Stomach smooth muscle (tissue), 2 donors: ENCODE results near the gene SPATA21.

Source experiments
- H3K27ac ChIP-seq: one replicate; pipeline ENCODE4 v1.7.0; 2013; ENCODE audit warnings: mild to moderate bottlenecking, low read length, inconsistent platforms
- H3K27me3 ChIP-seq, 2 donors: one replicate each; pipeline ENCODE4 v1.7.0; 2013; ENCODE audit warnings: low read length in 2 of 2; ENCODE audit not compliant: insufficient read depth in 2 of 2, control insufficient read depth in 1 of 2
- H3K36me3 ChIP-seq, 2 donors: one replicate each; pipeline ENCODE4 v1.7.0; 2013; ENCODE audit warnings: low read length in 2 of 2; ENCODE audit not compliant: control insufficient read depth in 2 of 2, insufficient read depth in 2 of 2
- H3K4me1 ChIP-seq: one replicate; pipeline ENCODE4 v1.7.0; 2013; ENCODE audit warnings: low read length; ENCODE audit not compliant: control insufficient read depth, insufficient read depth
- H3K4me3 ChIP-seq, 2 donors: one replicate each; pipeline ENCODE4 v1.7.0; 2013; ENCODE audit warnings: low read length in 2 of 2
- H3K9ac ChIP-seq, 2 donors: one replicate each; pipeline ENCODE4 v1.7.0; 2013; ENCODE audit warnings: low read length in 2 of 2, mild to moderate bottlenecking in 1 of 2
- H3K9me3 ChIP-seq, 2 donors: one replicate each; pipeline ENCODE4 v1.7.0; 2013; ENCODE audit warnings: low read length in 2 of 2; ENCODE audit not compliant: control insufficient read depth in 2 of 2
- donor health status: healthy.
- donor health status: Pancreatic carcinoma.

Gene SPATA21

DNA sequence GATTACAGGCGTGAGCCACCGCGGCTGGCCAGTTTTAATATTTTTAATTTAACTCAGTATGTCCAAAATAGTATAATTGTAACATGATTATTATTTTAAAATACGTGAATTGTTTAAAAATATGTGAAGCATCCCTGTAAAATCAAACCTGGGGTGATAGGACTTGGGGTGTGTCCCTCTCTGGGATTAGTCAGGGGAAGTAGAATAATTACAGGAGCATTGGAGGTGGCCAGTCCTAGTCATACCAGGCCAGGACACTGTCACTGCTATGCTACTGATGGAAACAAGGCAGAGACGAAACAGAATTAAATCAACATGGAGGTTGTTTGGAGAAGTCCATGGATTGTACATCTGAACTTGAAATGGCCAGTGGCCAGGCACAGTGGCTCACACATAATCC is 53.3 kb downstream of the SPATA21 start:
- Histone ChIP-seq H3K27me3 (no peaks in the 10 kb centered on the region), H3K36me3 (no peaks in the 10 kb centered on the region), H3K27ac (no peak overlapping the region), H3K9me3 (no peaks in the 10 kb centered on the region), H3K4me1 (peaks cover 30% of the 10 kb centered on the region), H3K4me3 (no peak overlapping the region), H3K9ac (no peak overlapping the region)

DNA sequence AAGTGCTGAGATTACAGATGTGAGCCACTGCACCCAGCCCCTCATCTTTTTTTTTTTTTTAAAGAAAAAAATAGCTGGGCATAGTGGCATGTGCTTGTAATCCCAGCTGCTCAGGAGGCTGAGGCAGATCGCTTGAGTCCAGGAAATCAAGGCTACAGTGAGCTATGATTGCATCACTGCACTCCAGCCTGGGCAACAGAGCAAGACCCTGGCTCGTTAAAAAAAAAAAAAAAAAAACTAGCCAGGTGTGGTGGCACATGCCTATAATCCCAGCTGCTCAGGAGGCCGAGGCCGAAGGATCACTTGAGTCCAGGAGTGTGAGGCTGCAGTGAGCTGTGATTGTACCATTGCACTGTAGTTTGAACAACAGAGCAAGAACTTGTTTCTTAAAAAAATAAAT is 56.4 kb downstream of the SPATA21 start:
- Histone ChIP-seq H3K4me3 (no peak overlapping the region), H3K27me3 (no peaks in the 10 kb centered on the region), H3K4me1 (peaks cover 21% of the 10 kb centered on the region), H3K36me3 (no peaks in the 10 kb centered on the region), H3K9me3 (no peaks in the 10 kb centered on the region), H3K9ac (no peak overlapping the region), H3K27ac (no peak overlapping the region)

DNA sequence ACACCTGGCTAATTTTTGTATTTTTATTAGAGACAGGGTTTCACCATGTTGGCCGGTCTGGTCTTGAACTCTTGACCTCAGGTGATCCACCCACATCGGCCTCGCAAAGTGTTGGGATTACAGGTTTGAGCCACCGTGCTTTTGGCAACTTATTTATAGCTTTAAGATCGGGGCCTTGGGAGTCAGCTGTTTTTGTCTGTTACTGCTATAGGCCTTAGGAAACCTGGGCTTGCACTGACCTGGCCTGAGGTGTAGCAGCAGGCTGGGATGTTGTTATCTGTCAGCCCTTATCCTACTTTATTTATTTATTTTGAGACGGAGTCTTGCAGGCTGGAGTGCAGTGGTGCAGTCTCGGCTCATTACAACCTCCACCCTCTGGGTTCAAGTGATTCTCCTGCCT is 58.8 kb downstream of the SPATA21 start:
- no peak overlapping the region for H3K27ac ChIP-seq
- no peaks in the 10 kb centered on the region for H3K36me3 ChIP-seq
- H3K4me1 ChIP-seq = peaks cover 25% of the 10 kb centered on the region
- no peak overlapping the region for H3K9ac ChIP-seq
- no peak overlapping the region for H3K4me3 ChIP-seq
- H3K9me3 ChIP-seq = no peaks in the 10 kb centered on the region
- H3K27me3 ChIP-seq = no peaks in the 10 kb centered on the region

DNA sequence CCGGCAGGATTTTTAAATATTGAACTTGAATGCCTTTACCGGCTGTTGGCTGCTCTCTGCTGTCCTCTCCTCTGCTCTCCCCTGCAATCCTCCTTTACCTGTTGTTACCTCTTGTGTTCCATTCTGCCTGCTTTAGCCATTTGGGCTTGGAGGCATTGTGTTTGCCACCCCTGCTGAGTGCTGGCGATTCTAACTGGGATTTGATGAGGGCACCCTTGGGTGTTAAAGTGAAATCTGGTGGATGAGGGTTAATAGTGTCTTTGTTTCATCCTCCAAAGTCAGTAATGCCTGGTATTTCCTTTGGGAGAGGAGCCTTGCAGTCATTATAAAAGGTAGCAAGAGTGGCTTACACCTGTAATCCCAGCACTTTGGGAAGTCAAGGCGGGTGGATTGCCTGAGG is 60.3 kb downstream of the SPATA21 start:
- H3K36me3 ChIP-seq = no peaks in the 10 kb centered on the region
- no peak overlapping the region for H3K9ac ChIP-seq
- no peaks in the 10 kb centered on the region for H3K9me3 ChIP-seq
- peaks cover 31% of the 10 kb centered on the region for H3K4me1 ChIP-seq
- no peak overlapping the region for H3K4me3 ChIP-seq
- H3K27me3 ChIP-seq = no peaks in the 10 kb centered on the region
- H3K27ac ChIP-seq = no peak overlapping the region

DNA sequence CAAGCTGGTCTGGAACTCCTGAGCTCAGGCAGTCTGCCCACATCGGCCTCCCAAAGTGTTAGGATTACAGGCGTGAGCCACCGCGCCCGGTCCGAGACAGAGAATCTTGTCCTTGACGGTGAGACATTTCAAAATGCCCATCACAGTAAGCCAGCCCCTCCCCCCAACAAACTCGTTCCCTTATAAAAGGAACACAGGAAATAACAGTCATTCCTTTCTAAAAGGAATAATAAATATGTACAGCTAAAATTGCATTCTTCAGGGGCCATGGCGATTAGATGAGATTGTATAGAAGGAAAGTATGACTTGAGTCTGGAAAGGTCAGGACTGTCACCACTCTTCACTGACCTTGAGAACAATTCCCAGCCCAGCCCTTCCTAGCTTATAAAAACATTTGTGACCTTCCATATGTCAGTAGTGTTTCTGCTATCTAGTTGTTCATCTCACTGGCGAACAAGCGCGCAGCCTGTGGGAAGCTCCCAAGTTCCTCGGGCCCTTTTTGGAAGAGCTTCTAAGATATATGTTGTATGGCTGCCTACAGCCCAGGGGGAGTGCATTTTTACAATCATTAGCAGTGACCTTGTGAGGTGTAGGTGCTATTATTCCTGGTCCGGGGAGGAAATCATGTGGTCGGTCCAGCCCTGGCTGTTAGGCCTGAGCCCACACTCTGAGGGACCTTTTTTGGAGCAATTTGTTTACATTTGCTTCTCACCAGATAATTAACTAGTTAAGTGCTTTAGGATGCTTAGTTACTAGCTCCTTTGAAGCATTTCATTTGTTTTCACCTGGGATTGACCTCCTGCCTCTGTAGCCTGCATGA is 61.5 kb downstream of the SPATA21 start:
- no peaks in the 10 kb centered on the region for H3K36me3 ChIP-seq
- H3K9me3 ChIP-seq = no peaks in the 10 kb centered on the region
- H3K27ac ChIP-seq = no peak overlapping the region
- no peaks in the 10 kb centered on the region for H3K27me3 ChIP-seq
- peak overlapping the region; percentile 15 to 24 for H3K4me3 ChIP-seq
- H3K9ac ChIP-seq = peak overlapping the region in 1 of 2 donors; percentile 36
- peaks cover 34% of the 10 kb centered on the region for H3K4me1 ChIP-seq

DNA sequence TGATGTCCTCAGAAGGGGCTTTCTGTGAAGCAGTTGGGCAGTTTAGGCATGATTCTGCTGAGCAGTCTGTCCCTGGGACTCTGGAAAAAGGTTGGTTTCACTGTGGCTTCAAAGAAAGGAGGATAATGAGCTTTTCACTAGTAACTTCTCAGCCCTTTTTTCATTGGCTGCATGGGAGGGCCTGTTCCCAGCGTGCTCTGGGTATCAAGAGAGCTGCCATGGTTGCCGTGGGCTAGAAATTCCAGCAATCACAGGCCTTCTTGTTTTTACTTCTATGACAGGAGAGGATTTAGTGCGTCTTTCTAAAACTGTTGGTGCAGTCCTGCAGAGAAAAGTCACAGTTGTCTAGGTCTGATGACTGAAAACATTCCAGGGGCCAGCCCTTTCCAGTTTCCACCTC is 63.0 kb downstream of the SPATA21 start:
- Histone ChIP-seq H3K9ac (no peak overlapping the region), H3K4me3 (no peak overlapping the region), H3K36me3 (no peaks in the 10 kb centered on the region), H3K27ac (no peak overlapping the region), H3K9me3 (no peaks in the 10 kb centered on the region), H3K27me3 (no peaks in the 10 kb centered on the region), H3K4me1 (peaks cover 37% of the 10 kb centered on the region)

DNA sequence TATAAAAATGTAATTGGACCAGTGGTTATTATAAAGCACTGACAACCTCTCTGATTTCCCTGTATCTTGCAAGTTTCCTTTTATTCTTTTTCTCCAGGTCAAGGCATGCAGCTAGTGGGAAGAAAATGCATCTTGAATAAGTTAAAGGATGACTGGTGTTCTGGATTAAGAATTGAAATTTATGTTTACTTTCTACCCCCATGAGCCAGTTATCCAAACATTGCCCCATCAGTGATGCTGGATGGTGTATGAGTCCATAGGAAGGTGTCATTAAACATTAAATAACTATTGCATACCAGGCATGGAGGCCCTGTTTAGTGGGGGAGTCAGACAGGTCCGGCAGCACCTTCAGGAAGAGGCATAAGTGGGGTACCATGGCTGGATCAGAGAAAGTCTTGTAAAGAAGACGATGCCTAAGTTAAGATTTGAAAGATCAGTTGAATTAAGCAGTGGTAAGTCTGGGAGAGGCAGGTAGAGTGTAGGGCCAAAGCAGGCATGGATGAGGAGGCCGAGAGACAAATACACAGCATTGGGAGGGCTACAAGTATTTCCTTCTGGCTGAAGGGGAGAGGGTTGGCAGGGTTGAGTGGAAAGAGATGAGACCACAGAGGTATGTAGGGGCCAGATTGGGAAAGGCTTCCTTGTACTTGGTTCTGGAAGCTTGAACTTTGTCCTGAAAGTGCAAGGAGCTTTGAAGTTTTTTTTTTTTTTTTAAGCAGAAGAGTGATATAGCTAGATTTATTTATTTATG is 64.5 kb downstream of the SPATA21 start:
- peaks cover 45% of the 10 kb centered on the region for H3K4me1 ChIP-seq
- H3K4me3 ChIP-seq = no peak overlapping the region
- no peaks in the 10 kb centered on the region for H3K9me3 ChIP-seq
- H3K27ac ChIP-seq = no peak overlapping the region
- H3K27me3 ChIP-seq = no peaks in the 10 kb centered on the region
- no peak overlapping the region for H3K9ac ChIP-seq
- H3K36me3 ChIP-seq = no peaks in the 10 kb centered on the region

DNA sequence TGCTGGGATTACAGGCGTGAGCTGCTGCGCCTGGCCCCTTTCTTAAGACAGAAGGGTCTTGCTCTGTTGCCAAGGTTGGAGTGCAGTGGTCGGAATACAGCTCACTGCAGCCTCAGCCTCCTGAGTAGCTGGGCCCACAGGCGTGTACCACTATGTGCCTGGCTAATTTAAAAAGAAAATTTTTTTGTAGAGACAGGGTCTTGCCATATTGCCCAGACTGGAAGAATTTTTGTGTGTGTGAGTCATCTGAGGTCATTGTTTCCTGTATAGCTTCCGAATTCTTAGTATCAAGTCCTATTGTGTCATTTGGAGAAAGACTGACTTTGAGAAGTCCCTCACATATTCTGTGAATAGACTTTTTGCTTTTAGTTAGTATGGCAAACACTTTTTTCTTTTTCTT is 65.5 kb downstream of the SPATA21 start:
- Histone ChIP-seq H3K36me3 (no peaks in the 10 kb centered on the region), H3K27me3 (no peaks in the 10 kb centered on the region), H3K9ac (no peak overlapping the region), H3K4me1 (peaks cover 43% of the 10 kb centered on the region), H3K4me3 (no peak overlapping the region), H3K9me3 (no peaks in the 10 kb centered on the region), H3K27ac (no peak overlapping the region)

DNA sequence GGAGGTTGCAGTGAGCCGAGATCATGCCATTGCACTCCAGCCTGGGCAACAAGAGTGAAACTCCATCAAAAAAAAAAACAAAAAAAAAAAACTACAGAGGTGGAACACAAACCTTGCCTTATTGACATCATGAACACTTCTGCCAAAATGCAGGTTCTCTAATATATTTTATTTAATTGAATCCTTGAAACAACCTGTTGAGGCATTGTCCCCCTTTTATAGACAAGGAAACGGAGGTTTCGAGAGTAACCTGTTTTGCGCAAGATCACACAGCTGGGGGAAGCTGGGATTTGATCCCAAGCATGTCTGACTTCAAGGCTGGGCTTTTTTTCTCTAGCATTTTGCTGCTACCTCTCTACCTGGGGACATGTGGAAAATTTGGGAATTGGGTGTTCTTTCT is 67.4 kb downstream of the SPATA21 start:
- H3K27me3 ChIP-seq = no peaks in the 10 kb centered on the region
- H3K4me1 ChIP-seq = peaks cover 35% of the 10 kb centered on the region
- no peak overlapping the region for H3K9ac ChIP-seq
- H3K36me3 ChIP-seq = no peaks in the 10 kb centered on the region
- H3K27ac ChIP-seq = no peak overlapping the region
- no peaks in the 10 kb centered on the region for H3K9me3 ChIP-seq
- H3K4me3 ChIP-seq = no peak overlapping the region

DNA sequence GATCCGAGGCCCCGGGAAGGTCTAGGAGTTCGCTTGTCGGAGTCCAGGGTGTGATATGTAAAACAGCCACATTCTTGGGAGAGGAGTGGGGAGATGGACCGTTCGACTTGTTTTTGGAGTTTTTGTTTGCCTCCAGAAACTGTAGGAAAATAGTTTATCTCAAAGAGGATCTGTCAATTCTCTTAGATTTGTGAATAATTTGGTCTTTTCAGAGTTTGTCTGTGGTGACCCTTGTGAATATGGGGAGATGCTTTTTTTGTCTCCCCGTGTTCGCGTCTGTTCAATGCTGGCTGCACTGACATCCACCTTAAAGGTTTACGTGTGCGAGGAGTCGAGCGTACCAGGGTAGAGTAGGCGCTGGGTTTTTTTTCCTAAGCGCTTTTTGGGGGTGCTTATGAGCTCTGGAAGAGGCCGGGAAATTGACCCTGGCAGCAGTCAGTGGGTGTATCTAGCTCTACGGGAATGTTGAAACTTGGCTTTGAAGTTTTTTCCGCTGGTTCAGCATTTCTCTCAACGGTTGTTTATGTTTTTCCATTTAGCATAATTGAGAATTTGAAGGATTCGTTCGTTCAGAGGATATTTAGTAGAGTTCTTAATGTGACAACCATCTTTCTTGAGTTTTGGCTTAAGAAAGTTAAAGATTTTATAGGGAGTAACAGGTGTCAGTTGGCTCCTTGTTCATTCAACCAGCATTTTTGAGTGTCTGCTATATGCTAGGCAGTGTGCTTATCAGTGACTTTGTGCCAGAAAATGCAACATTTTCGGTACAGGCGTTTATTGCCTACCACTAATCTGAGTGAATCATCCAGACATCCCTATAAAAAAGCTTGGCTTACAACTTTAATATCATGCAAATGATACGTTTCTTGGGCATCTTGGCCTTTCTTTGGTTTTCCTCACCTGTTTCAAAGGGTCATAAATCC is 69.0 kb downstream of the SPATA21 start:
- Histone ChIP-seq H3K9ac (peak overlapping the region; percentile 73 to 93), H3K9me3 (no peaks in the 10 kb centered on the region), H3K36me3 (no peaks in the 10 kb centered on the region), H3K4me3 (peak overlapping the region; percentile 75 to 86), H3K27me3 (no peaks in the 10 kb centered on the region), H3K4me1 (peaks cover 25% of the 10 kb centered on the region), H3K27ac (peak overlapping the region; percentile 89)
